ENCODE measurements around the gene S100A10.

S100A10 gene

GRCh38 chr1:151998611-151999362, 5.1 kb upstream of the S100A10 start:
- no peak overlapping the region for H3K4me3 ChIP-seq (ENCODE audit: insufficient read depth, low read length, poor library complexity, severe bottlenecking)
- TF ChIP-seq, protein P1, sequence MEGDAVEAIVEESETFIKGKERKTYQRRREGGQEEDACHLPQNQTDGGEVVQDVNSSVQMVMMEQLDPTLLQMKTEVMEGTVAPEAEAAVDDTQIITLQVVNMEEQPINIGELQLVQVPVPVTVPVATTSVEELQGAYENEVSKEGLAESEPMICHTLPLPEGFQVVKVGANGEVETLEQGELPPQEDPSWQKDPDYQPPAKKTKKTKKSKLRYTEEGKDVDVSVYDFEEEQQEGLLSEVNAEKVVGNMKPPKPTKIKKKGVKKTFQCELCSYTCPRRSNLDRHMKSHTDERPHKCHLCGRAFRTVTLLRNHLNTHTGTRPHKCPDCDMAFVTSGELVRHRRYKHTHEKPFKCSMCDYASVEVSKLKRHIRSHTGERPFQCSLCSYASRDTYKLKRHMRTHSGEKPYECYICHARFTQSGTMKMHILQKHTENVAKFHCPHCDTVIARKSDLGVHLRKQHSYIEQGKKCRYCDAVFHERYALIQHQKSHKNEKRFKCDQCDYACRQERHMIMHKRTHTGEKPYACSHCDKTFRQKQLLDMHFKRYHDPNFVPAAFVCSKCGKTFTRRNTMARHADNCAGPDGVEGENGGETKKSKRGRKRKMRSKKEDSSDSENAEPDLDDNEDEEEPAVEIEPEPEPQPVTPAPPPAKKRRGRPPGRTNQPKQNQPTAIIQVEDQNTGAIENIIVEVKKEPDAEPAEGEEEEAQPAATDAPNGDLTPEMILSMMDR (IDR thresholded peaks at IDR 0.05; ENCODE audit: insufficient read depth, low read length, poor library complexity, severe bottlenecking) = no peak
- TF ChIP-seq EZH2phosphoT487 (conservative IDR thresholded peaks at IDR 0.05; ENCODE audit: low read length) = no peak
- H3K9ac ChIP-seq (ENCODE audit: low read length) = no peak overlapping the region
- H3K36me3 ChIP-seq (ENCODE audit: low read length) = no peaks in the 10 kb centered on the region
- H3F3A ChIP-seq (ENCODE audit: insufficient read depth) = peaks cover 10% of the 10 kb centered on the region
- no peaks in the 10 kb centered on the region for H3K9me2 ChIP-seq (replicated peaks; ENCODE audit: insufficient read depth, low read length)
- H4K20me1 ChIP-seq (ENCODE audit: low read depth, low read length) = no peaks in the 10 kb centered on the region
- H3K27me3 ChIP-seq (ENCODE audit: low read length) = no peaks in the 10 kb centered on the region
- H3K9me3 ChIP-seq (ENCODE audit: insufficient read depth, low read length) = no peaks in the 10 kb centered on the region
- H3K27ac ChIP-seq (ENCODE audit: low read depth, low read length) = no peak overlapping the region
- no peak overlapping the region for H3K4me2 ChIP-seq (ENCODE audit: low read depth, low read length, poor library complexity, severe bottlenecking)
- no peak overlapping the region for H2AFZ ChIP-seq (ENCODE audit: low read depth, low read length, severe bottlenecking)
- H3K79me2 ChIP-seq (ENCODE audit: insufficient read depth, low read length) = no peaks in the 10 kb centered on the region

DNA sequence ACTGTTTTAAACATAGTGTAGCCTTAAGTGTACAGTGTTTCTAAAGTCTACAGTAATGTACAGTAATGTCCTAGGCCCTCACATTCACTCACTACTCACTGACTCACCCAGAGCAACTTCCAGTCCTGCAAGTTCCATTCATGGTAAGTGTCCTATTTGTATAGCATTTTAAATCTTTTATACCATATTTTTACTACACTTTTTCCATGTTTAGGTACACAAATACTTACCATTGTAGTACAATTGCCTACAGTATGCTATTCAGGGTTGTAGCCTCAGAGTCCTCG, 3.6 kb upstream of the S100A10 start:
- H3K36me3 ChIP-seq (ENCODE audit: low read length) = no peaks in the 10 kb centered on the region
- H3K4me2 ChIP-seq (ENCODE audit: low read depth, low read length, poor library complexity, severe bottlenecking) = no peak overlapping the region
- TF ChIP-seq EZH2phosphoT487 (conservative IDR thresholded peaks at IDR 0.05; ENCODE audit: low read length) = no peak
- TF ChIP-seq, protein P1 (IDR thresholded peaks at IDR 0.05; ENCODE audit: insufficient read depth, low read length, poor library complexity, severe bottlenecking) = no peak
- H3K4me3 ChIP-seq (ENCODE audit: insufficient read depth, low read length, poor library complexity, severe bottlenecking) = no peak overlapping the region
- no peaks in the 10 kb centered on the region for H3K9me3 ChIP-seq (ENCODE audit: insufficient read depth, low read length)
- H3K27me3 ChIP-seq (ENCODE audit: low read length) = no peaks in the 10 kb centered on the region
- no peaks in the 10 kb centered on the region for H3K79me2 ChIP-seq (ENCODE audit: insufficient read depth, low read length)
- no peaks in the 10 kb centered on the region for H4K20me1 ChIP-seq (ENCODE audit: low read depth, low read length)
- no peak overlapping the region for H2AFZ ChIP-seq (ENCODE audit: low read depth, low read length, severe bottlenecking)
- H3K27ac ChIP-seq (ENCODE audit: low read depth, low read length) = no peak overlapping the region
- H3K9me2 ChIP-seq (replicated peaks; ENCODE audit: insufficient read depth, low read length) = no peaks in the 10 kb centered on the region
- H3K9ac ChIP-seq (ENCODE audit: low read length) = no peak overlapping the region
- peaks cover 10% of the 10 kb centered on the region for H3F3A ChIP-seq (ENCODE audit: insufficient read depth)

DNA sequence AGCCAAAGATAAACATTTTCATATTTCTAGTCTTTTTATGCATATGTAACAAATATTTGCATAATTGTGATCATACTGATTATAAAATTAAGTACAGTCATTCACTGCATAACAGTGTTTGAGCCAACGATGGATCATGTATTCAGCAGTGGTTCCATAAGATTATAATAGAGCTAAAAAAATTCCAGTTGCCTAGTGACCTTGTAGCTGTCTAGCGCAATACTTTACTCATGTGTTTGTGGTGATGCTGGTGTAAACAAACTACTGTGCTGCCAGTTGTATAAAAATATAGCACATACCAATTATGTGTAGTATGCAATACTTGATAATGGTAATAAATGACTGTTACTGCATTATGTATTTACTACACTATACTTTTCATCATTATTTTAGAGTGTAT, 2.1 kb upstream of the S100A10 start:
- Histone ChIP-seq H3K9me3 (ENCODE audit: insufficient read depth, low read length) (no peaks in the 10 kb centered on the region), H4K20me1 (ENCODE audit: low read depth, low read length) (no peaks in the 10 kb centered on the region), H3K79me2 (ENCODE audit: insufficient read depth, low read length) (no peaks in the 10 kb centered on the region), H3K9ac (ENCODE audit: low read length) (no peak overlapping the region), H3K9me2 (replicated peaks; ENCODE audit: insufficient read depth, low read length) (no peaks in the 10 kb centered on the region), H2AFZ (ENCODE audit: low read depth, low read length, severe bottlenecking) (no peak overlapping the region), H3K27me3 (ENCODE audit: low read length) (no peaks in the 10 kb centered on the region), H3K4me2 (ENCODE audit: low read depth, low read length, poor library complexity, severe bottlenecking) (no peak overlapping the region), H3K4me3 (ENCODE audit: insufficient read depth, low read length, poor library complexity, severe bottlenecking) (no peak overlapping the region), H3K36me3 (ENCODE audit: low read length) (no peaks in the 10 kb centered on the region), H3F3A (ENCODE audit: insufficient read depth) (peaks cover 10% of the 10 kb centered on the region), H3K27ac (ENCODE audit: low read depth, low read length) (no peak overlapping the region)
- TF ChIP-seq EZH2phosphoT487 (conservative IDR thresholded peaks at IDR 0.05; ENCODE audit: low read length) = no peak
- TF ChIP-seq, protein P1 (IDR thresholded peaks at IDR 0.05; ENCODE audit: insufficient read depth, low read length, poor library complexity, severe bottlenecking) = no peak
